NCI-H2196 (cell line): ENCODE results near the gene APBA2.
"Not testable (repeated sequence)": the region's sequence is repeated elsewhere in the genome, so short reads cannot be mapped to it uniquely, and the experiment has no call there.

Experiments used
- DNase-seq: peaks from one replicate; lab custom pipeline; 2025; ENCODE audit not compliant: unreplicated experiment; lab: John Stamatoyannopoulos, UW

Gene APBA2

DNA sequence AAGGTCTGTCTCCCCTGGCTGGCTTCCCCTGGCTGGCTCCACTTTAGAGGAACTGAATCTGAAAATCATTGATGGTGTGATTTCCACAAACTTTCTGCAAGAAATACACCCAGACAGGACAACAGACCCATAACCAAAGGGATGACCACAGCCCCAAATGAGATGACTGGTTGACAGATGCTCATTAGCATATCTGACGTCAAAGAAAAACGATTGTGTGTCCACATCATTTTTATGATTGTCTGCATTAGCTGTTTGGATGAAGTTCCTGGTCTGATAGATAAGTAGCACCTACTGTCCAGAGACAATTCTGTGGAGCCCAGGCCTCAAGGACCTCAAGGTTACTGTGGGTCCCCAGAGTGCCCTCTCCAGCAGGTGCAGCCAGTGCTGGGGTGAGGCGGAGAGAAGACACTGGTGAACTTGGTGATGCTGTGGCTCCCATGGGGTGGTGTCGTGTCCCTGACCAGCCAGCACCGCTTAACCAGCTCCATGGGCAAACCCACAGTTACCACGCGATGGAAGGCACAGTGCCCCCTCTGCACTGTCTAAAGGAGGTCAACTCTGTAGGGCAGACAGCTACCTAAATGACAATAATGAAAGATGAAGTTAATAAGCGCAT is 256.5 kb downstream of the APBA2 start:
- DNase-seq: no peak

DNA sequence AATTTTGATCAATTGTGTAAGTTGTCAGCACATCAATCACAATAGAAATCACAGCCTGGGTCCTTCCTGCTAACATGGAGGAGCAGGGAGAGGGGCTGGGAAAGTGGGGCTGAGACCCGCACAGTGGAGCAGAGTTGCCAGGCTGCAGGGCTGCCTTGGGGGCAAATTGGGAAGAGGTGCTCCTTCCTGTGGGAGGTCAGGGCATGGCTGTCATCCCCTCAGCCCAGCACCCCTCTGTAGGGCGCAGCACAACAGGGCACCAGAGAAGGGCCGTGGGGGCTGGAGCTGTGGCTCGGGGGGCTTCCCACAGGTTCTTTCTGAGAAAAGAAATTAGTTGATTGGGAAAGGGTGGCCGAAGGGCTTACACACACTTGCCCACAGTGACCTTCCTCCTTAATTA is 257.5 kb downstream of the APBA2 start:
- no peak for DNase-seq

GRCh38 chr15:29143909-29144635 is 258.3 kb downstream of the APBA2 start:
- DNase-seq: no peak

DNA sequence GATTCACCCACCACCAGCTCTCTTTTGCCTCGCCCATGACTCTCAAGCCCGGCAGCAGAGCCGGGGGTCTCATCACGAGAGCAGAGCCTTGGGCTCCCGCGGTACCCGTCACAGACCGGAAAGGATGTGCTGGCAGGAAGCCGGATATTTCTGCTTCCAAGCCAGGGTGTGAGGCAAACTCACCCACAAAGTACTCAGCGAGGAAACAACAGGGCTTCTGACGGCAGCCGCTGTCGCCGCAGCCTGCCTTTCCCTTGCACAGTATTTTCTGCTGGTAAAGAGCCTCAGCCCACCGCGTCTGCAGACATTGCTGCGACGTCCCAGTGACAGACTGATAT is 263.9 kb downstream of the APBA2 start:
- DNase-seq: no peak

DNA sequence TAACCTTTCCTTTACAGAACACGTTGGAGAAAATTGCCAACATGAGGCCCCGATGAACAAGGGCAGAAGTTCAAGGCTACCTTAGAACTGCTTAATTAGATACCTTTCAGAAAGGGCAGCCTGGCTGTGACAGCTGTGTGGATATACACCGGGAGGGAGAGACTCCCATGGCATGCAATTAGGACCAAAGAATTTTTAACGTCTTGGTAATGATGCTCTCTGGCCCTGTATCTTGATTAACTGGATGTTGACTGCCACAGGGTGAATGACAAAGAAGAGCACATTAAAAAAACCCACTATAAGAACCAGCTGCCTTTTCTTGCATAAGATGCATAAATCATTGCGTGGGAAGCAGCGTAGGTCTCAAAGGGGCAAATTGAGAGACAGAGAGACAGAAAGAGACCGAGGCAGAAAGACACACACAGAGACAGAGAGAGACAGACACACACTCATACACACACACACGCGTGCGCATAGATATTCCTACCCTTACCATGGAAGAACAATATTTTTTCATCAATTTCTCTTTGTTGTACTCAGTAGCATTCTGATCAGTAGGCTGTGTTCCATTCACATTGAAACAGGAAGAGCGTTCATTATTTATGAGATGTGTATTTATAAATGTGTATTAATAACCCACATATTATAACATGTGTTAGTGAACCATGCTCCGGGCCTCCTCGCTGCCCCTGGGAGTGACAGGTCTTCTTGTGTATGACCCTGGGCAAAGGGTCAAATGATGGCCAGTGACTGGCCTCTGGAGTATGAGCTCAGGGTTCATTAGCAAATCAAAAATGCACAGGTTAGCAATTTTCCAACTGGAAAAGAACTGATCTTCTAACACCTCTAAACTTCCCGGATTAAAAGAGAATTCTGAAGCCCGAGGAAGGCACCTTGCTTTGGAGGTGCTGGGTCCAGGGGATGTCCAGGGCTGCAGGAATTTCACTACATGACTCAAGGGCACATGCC is 265.0 kb downstream of the APBA2 start:
- DNase-seq: no peak

DNA sequence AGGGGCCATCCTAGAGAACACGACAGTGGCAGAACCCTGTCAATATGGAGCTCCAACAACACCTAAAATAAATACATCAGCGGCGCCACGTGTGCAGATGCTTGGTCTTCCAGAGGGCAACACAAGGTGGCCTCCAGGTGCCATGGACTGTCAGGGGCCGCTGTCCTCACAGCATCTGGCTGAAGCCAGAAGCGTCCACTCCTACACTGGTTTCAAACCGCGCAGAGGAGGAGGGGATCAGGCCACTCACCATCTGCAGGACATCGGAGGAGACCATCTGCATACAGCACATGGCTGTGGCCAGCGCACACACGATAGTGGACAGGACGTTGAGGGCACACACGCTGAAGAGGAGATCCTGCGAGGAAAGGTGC is 265.7 kb downstream of the APBA2 start:
- no peak for DNase-seq

GRCh38 chr15:29156521-29156920 is 270.7 kb downstream of the APBA2 start:
- no peak for DNase-seq

DNA sequence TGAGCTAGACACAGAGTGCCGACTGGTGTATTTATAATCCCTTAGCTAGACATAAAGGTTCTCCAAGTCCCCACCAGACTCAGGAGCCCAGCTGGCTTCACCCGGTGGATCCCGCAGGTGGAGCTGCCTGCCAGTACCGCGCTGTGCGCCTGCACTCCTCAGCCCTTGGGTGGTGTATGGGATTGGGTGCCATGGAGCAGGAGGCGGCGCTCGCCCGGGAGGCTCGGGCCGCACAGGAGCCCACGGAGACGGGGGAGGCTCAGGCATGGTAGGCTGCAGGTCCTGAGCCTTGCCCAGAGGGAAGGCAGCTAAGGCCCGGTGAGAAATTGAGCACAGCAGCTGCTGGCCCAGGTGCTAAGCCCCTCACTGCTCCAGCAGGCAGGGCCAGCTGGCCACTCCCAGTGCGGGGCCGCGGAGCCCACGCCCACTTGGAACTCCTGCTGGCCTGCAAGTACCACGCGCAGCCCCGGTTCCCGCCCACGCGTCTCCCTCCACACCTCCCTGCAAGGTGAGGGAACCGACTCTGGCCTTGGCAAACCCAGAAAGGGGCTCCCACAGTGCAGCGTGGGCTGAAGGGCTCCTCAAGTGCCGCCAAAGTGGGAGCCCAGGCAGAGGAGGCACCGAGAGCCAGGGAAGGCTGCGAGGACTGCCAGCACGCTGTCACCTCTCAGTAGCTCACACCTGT is 274.1 kb downstream of the APBA2 start:
- no peak for DNase-seq

DNA sequence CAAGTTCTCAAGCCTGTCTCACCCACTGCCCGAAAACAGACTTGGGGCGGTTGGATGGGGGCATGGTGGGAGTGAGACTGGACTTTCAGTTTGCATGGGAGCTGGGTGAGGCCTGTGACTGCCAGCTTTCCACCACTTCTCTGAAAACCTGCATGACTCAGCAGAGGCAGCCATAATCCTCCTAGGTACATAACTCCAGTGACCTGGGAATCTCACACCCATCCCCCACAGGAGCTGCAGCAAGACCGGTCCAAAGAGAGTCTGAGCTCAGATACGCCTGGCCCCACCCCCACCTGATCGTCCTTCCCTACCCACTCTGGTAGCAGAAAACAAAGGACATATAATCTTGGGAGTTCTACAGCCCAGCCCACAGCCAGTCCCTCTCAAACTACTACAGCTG is 276.6 kb downstream of the APBA2 start:
- DNase-seq: no peak

GRCh38 chr15:29167122-29167521 is 281.3 kb downstream of the APBA2 start:
- DNase-seq: not testable (repeated sequence)
